AG10803 (cell line): ENCODE measurements around the gene COA6.

Experiments
- DNase-seq: peaks from one replicate; pipeline ENCODE4 v3.0.0; 2010; ENCODE audit warnings: low read depth
- H3K4me3 ChIP-seq: 2 replicates; pipeline ENCODE4 v1.5.1; 2011; ENCODE audit warnings: mild to moderate bottlenecking, low read length, control low read depth
- CTCF ChIP-seq: conservative IDR thresholded peaks from 2 replicates; pipeline ENCODE4 v1.5.1; 2011; ENCODE audit warnings: mild to moderate bottlenecking, low read length, control low read depth, inconsistent platforms

COA6 gene

GRCh38 chr1:234373064-234373958, at the start of gene COA6:
COA6 (plus strand) TSS chr1:234373456; CDS start chr1:234373467, 11 bp downstream.
- peak; percentile 95 for DNase-seq
- no peak for TF ChIP-seq CTCF
- peak within 1 kb of the TSS; percentile 97 for H3K4me3 ChIP-seq

- TF ChIP-seq CTCF = no peak
- DNase-seq = no peak
- no peak overlapping the region for H3K4me3 ChIP-seq
Observed at GRCh38 chr1:234324821-234325220, 48.4 kb upstream of the COA6 start.

- no peak for DNase-seq
- no peak for TF ChIP-seq CTCF
- H3K4me3 ChIP-seq = peak overlapping the region; percentile 61
Observed at GRCh38 chr1:234325878-234326496, 47.3 kb upstream of the COA6 start.

GRCh38 chr1:234326497-234327366, 46.5 kb upstream of the COA6 start:
- peak overlapping the region; percentile 61 for H3K4me3 ChIP-seq
- peak; percentile 73 for TF ChIP-seq CTCF
- DNase-seq = peak; percentile 65

GRCh38 chr1:234327577-234328164, 45.6 kb upstream of the COA6 start:
- no peak for DNase-seq
- H3K4me3 ChIP-seq = no peak overlapping the region
- no peak for TF ChIP-seq CTCF

- H3K4me3 ChIP-seq = no peak overlapping the region
- TF ChIP-seq CTCF = no peak
- DNase-seq = peak; percentile 3
Observed at GRCh38 chr1:234330843-234331215, 42.4 kb upstream of the COA6 start.
